Measurements from ENCODE around the gene PTPRG.

GRCh38 chr3:61545716-61546115 is 15.7 kb upstream of the PTPRG start:
- TF ChIP-seq, protein P1, sequence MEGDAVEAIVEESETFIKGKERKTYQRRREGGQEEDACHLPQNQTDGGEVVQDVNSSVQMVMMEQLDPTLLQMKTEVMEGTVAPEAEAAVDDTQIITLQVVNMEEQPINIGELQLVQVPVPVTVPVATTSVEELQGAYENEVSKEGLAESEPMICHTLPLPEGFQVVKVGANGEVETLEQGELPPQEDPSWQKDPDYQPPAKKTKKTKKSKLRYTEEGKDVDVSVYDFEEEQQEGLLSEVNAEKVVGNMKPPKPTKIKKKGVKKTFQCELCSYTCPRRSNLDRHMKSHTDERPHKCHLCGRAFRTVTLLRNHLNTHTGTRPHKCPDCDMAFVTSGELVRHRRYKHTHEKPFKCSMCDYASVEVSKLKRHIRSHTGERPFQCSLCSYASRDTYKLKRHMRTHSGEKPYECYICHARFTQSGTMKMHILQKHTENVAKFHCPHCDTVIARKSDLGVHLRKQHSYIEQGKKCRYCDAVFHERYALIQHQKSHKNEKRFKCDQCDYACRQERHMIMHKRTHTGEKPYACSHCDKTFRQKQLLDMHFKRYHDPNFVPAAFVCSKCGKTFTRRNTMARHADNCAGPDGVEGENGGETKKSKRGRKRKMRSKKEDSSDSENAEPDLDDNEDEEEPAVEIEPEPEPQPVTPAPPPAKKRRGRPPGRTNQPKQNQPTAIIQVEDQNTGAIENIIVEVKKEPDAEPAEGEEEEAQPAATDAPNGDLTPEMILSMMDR (IDR thresholded peaks at IDR 0.05), result no peak
- TF ChIP-seq POLR2A (IDR thresholded peaks at IDR 0.05), result no peak

All from body of pancreas (tissue), 4 donors.